ENCODE results near the gene PRXL2B. TPM values are rescaled to one million over a fixed set of nuclear protein-coding genes. Genes with fewer than 3 reads are reported as not detected.
"Not testable (repeated sequence)": the region's sequence is repeated elsewhere in the genome, so short reads cannot be mapped to it uniquely, and the experiment has no call there.

Gene PRXL2B
- total RNA-seq, 1 donor from 2014 or later: 26.3 TPM

- intact Hi-C loops (cut with DNase I): no loop called here
- TF ChIP-seq, protein P1, sequence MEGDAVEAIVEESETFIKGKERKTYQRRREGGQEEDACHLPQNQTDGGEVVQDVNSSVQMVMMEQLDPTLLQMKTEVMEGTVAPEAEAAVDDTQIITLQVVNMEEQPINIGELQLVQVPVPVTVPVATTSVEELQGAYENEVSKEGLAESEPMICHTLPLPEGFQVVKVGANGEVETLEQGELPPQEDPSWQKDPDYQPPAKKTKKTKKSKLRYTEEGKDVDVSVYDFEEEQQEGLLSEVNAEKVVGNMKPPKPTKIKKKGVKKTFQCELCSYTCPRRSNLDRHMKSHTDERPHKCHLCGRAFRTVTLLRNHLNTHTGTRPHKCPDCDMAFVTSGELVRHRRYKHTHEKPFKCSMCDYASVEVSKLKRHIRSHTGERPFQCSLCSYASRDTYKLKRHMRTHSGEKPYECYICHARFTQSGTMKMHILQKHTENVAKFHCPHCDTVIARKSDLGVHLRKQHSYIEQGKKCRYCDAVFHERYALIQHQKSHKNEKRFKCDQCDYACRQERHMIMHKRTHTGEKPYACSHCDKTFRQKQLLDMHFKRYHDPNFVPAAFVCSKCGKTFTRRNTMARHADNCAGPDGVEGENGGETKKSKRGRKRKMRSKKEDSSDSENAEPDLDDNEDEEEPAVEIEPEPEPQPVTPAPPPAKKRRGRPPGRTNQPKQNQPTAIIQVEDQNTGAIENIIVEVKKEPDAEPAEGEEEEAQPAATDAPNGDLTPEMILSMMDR (IDR thresholded peaks at IDR 0.05): no peak
- no peak for ATAC-seq
Observed at GRCh38 chr1:2571348-2571747, 15.2 kb upstream of the PRXL2B start.

DNA sequence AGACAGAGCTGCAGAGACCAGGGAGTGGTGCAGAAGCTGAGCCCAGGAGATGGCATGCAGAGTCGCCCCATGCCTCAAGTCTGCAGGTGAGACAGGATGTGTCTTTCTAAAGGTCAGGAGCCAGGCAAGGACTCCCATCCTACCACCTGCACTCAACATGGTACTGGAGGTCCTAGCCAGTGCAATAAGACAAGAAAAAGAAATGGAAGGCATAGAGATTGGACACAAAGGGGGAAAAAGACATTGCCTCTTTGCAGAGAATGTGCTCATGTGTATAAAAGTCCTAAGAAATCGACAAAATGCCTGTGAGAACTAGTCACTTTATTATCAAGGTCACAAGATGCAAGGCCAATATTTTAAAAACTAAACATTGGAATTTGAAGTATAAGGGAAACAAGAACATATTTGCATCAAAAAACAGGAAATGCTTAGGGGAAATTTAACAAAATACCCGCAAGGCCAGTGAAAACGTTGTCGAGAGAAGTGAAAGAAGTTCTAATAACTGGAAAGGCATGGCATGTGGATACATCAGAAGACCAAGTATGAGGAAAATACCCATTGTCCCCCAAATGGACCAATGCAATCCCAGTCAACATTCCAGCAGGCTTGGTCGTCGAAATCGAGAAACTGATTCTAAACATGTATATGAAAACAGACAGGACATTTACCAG, 13.2 kb upstream of the PRXL2B start:
- Histone ChIP-seq H3K9me3 (no peaks in the 10 kb centered on the region), H3K27ac (no peak overlapping the region), H3K27me3 (ENCODE audit: low read depth) (no peaks in the 10 kb centered on the region), H3K4me1 (peaks cover 28% of the 10 kb centered on the region), H3K4me3 (no peak overlapping the region), H3K36me3 (no peaks in the 10 kb centered on the region)
- intact Hi-C loops (cut with DNase I): no loop called here
- DNase-seq (no peak), ATAC-seq (no peak)
- TF ChIP-seq, protein P1 (IDR thresholded peaks at IDR 0.05): no peak

More at GRCh38 chr1:2571348-2571747, 15.2 kb upstream of the PRXL2B start:
- no peak overlapping the region for H3K27ac ChIP-seq
- H3K36me3 ChIP-seq: no peaks in the 10 kb centered on the region
- DNase-seq: no peak
- H3K9me3 ChIP-seq: no peaks in the 10 kb centered on the region
- H3K27me3 ChIP-seq (ENCODE audit: low read depth): no peaks in the 10 kb centered on the region
- peaks cover 9% of the 10 kb centered on the region for H3K4me1 ChIP-seq
- no peak overlapping the region for H3K4me3 ChIP-seq

DNA sequence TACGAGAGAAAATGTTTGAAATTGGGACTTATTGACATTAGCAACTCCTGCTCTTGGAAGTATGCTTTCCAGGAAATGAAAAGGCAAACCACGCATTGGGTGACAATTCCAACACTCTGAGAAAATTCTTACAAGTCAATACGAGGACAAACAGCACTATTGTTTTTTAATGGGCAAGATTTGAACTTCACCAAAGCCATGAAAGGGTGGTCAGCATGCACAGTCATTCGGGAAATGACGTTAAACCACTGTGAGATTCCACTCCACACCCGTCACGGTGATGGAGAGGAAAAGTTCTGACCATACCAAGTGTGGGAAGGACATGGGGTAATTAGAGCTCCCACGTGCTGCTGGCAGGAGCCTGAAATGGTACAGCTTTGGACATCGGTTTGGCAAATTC, 12.2 kb upstream of the PRXL2B start:
- H3K9me3 ChIP-seq: no peaks in the 10 kb centered on the region
- DNase-seq (no peak), ATAC-seq (no peak)
- H3K27me3 ChIP-seq (ENCODE audit: low read depth): no peaks in the 10 kb centered on the region
- no peaks in the 10 kb centered on the region for H3K36me3 ChIP-seq
- TF ChIP-seq, protein P1 (IDR thresholded peaks at IDR 0.05): no peak
- H3K4me1 ChIP-seq: peaks cover 36% of the 10 kb centered on the region
- no peak overlapping the region for H3K27ac ChIP-seq
- no peak overlapping the region for H3K4me3 ChIP-seq
- intact Hi-C loops (cut with DNase I): no loop called here

GRCh38 chr1:2575801-2576663, 10.5 kb upstream of the PRXL2B start:
- TF ChIP-seq, protein P1 (IDR thresholded peaks at IDR 0.05): no peak
- H3K27me3 ChIP-seq (ENCODE audit: low read depth): no peaks in the 10 kb centered on the region
- no peaks in the 10 kb centered on the region for H3K36me3 ChIP-seq
- H3K27ac ChIP-seq: peak overlapping the region; percentile 73
- no peak overlapping the region for H3K4me3 ChIP-seq
- ATAC-seq (peak; percentile 24 to 63), DNase-seq (peak; percentile 74)
- peaks cover 36% of the 10 kb centered on the region for H3K4me1 ChIP-seq
- H3K9me3 ChIP-seq: no peaks in the 10 kb centered on the region
- intact Hi-C loops (cut with DNase I): no loop called here

DNA sequence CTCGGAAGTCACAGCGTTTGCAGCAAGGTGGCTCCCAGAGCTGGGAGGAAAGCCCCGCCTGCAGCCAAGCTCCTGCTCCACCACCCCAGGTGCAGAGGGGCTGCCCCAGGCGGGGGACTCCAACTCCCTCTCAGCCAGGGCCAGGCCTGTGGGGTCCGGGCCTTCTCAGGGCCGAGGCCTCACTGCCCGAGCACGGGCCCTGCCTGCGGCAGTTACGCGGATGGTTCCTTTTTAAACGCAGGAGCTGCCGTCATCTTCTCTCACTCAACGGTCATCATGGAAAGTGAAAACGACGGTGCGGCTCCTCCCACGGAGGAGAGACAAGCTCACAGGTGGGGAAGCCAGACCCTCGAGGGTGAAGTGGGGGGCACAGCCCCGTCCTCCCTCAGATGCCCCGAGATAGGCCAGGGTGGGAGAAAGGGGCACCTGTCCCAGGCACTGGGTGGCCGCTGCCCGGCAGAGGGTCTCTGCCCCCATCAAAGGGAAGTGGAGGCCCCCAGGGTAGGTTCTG, 9.0 kb upstream of the PRXL2B start:
- DNase-seq: peak; percentile 48
- Histone ChIP-seq H3K27ac (peak overlapping the region; percentile 76), H3K4me3 (peak overlapping the region; percentile 31), H3K4me1 (peaks cover 36% of the 10 kb centered on the region)
- intact Hi-C loops (cut with DNase I); H3K27me3 ChIP-seq (ENCODE audit: low read depth); H3K36me3 ChIP-seq; H3K9me3 ChIP-seq: not testable (repeated sequence)
- ATAC-seq: peak; percentile 3 to 4

GRCh38 chr1:2578758-2579118, 7.8 kb upstream of the PRXL2B start:
- intact Hi-C loops (cut with DNase I): no loop called here
- TF ChIP-seq, protein P1 (IDR thresholded peaks at IDR 0.05): no peak
- Histone ChIP-seq H3K4me3 (no peak overlapping the region), H3K27ac (peak overlapping the region; percentile 76), H3K9me3 (no peaks in the 10 kb centered on the region), H3K27me3 (ENCODE audit: low read depth) (no peaks in the 10 kb centered on the region), H3K4me1 (peaks cover 43% of the 10 kb centered on the region), H3K36me3 (no peaks in the 10 kb centered on the region)
- DNase-seq: no peak
- ATAC-seq: no peak

All from lower lobe of right lung (tissue), 2 donors.